HG02870 (cell line): ENCODE data around the gene KIF3B.
"Not testable (repeated sequence)": the region's sequence is repeated elsewhere in the genome, so short reads cannot be mapped to it uniquely, and the experiment has no call there.

ENCODE experiments used
- ATAC-seq: cut with Tn5 transposase; IDR thresholded peaks from one replicate; pipeline ENCODE4 v1.9.1; 2021; ENCODE audit warnings: mild to moderate bottlenecking, moderate library complexity; ENCODE audit not compliant: unreplicated experiment

Gene KIF3B

GRCh38 chr20:32246208-32246607 lies 31.2 kb upstream of the KIF3B start:
- not testable (repeated sequence) for ATAC-seq

GRCh38 chr20:32248043-32248442 lies 29.4 kb upstream of the KIF3B start:
- ATAC-seq: no peak

GRCh38 chr20:32249030-32249738 lies 28.3 kb upstream of the KIF3B start:
- ATAC-seq: no peak

GRCh38 chr20:32251470-32251869 lies 26.0 kb upstream of the KIF3B start:
- no peak for ATAC-seq

- ATAC-seq: no peak
Measured at GRCh38 chr20:32252189-32252588, 25.3 kb upstream of the KIF3B start.

GRCh38 chr20:32260973-32261372 lies 16.5 kb upstream of the KIF3B start:
- ATAC-seq: not testable (repeated sequence)

GRCh38 chr20:32261644-32262043 lies 15.8 kb upstream of the KIF3B start:
- no peak for ATAC-seq

- ATAC-seq: no peak
Measured at GRCh38 chr20:32263398-32263954, 14.0 kb upstream of the KIF3B start.

- ATAC-seq: no peak
Measured at GRCh38 chr20:32271620-32272019, 5.8 kb upstream of the KIF3B start.

GRCh38 chr20:32274359-32274758 lies 3.1 kb upstream of the KIF3B start:
- ATAC-seq: no peak

- not testable (repeated sequence) for ATAC-seq
Measured at GRCh38 chr20:32275163-32275562, 2.3 kb upstream of the KIF3B start.

GRCh38 chr20:32278199-32278643 lies 770 bp downstream of the KIF3B start:
- ATAC-seq: peak; percentile 71

- ATAC-seq: no peak
Measured at GRCh38 chr20:32281711-32282110, 4.3 kb downstream of the KIF3B start.

GRCh38 chr20:32282461-32282860 lies 5.0 kb downstream of the KIF3B start:
- ATAC-seq: no peak

GRCh38 chr20:32285082-32285620 lies 7.7 kb downstream of the KIF3B start:
- ATAC-seq: peak; percentile 43

- peak; percentile 58 for ATAC-seq
Measured at GRCh38 chr20:32285621-32286371, 8.3 kb downstream of the KIF3B start.

GRCh38 chr20:32287231-32287638 lies 9.8 kb downstream of the KIF3B start:
- ATAC-seq: no peak

- no peak for ATAC-seq
Measured at GRCh38 chr20:32288225-32288849, 10.9 kb downstream of the KIF3B start.

- not testable (repeated sequence) for ATAC-seq
Measured at GRCh38 chr20:32289299-32289660, 11.8 kb downstream of the KIF3B start.

- ATAC-seq: no peak
Measured at GRCh38 chr20:32289661-32290431, 12.4 kb downstream of the KIF3B start.
